GM23338 (cell line): Measurements from ENCODE around the gene REV3L. TPM values are rescaled to one million over a fixed set of nuclear protein-coding genes. Genes with fewer than 3 reads are reported as not detected.

Experiments used
- ATAC-seq: fragments of 200-7000 bp; cut with Tn5 transposase; 3 replicates; pipeline ENCODE4 v1.9.1; 2020
- DNase-seq: peaks from one replicate; pipeline ENCODE4 v3.0.0-alpha.2; 2015; ENCODE audit warnings: low spot score
- H2AFZ ChIP-seq: fragments of 200-600 bp; sonication (generic); 2 replicates; pipeline ENCODE4 v1.8.0; 2016; ENCODE audit warnings: antibody characterized with exemption, mild to moderate bottlenecking, moderate library complexity
- H3F3A ChIP-seq: fragments of 200-600 bp; sonication (generic); replicated peaks from 2 replicates; pipeline ENCODE4 v1.8.0; 2017; ENCODE audit warnings: antibody characterized with exemption, mixed run types, low read depth
- H3K27ac ChIP-seq: fragments of 200-600 bp; sonication (generic); 2 replicates; pipeline ENCODE4 v1.6.1; 2016; ENCODE audit warnings: low read depth
- H3K27me3 ChIP-seq: fragments of 200-600 bp; sonication (generic); 2 replicates; pipeline ENCODE4 v1.8.0; 2016; ENCODE audit warnings: mild to moderate bottlenecking, mixed run types, moderate library complexity; ENCODE audit not compliant: insufficient read depth
- H3K36me3 ChIP-seq: fragments of 200-600 bp; sonication (generic); 2 replicates; pipeline ENCODE4 v1.8.0; 2016; ENCODE audit warnings: mild to moderate bottlenecking; ENCODE audit not compliant: insufficient read depth
- H3K4me1 ChIP-seq: fragments of 200-600 bp; sonication (generic); 2 replicates; pipeline ENCODE4 v1.8.0; 2016; ENCODE audit warnings: mild to moderate bottlenecking, moderate library complexity; ENCODE audit not compliant: insufficient read depth
- H3K4me2 ChIP-seq: fragments of 200-600 bp; sonication (generic); 2 replicates; pipeline ENCODE4 v1.7.1; 2017; ENCODE audit warnings: mixed run types
- H3K4me3 ChIP-seq: fragments of 200-600 bp; sonication (generic); 2 replicates; pipeline ENCODE4 v1.6.1; 2016; ENCODE audit warnings: mixed run types
- H3K79me2 ChIP-seq: fragments of 200-600 bp; sonication (generic); replicated peaks from 2 replicates; pipeline ENCODE4 v1.8.0; 2017; ENCODE audit warnings: mild to moderate bottlenecking; ENCODE audit not compliant: insufficient read depth
- H3K9me2 ChIP-seq: fragments of 200-600 bp; sonication (generic); 2 replicates; pipeline ENCODE4 v1.8.0; 2017; ENCODE audit not compliant: insufficient read depth
- H4K20me1 ChIP-seq: fragments of 200-600 bp; sonication (generic); replicated peaks from 2 replicates; pipeline ENCODE4 v1.8.0; 2017; ENCODE audit warnings: mild to moderate bottlenecking; ENCODE audit not compliant: insufficient read depth
- H3K27ac Mint-ChIP-seq: 2 replicates; pipeline ENCODE4 v1.8.0; 2020; ENCODE audit warnings: inconsistent platforms, mild to moderate bottlenecking, moderate library complexity, mixed read lengths
- H3K27me3 Mint-ChIP-seq: 3 replicates; pipeline ENCODE4 v1.8.0; 2022; ENCODE audit warnings: low read depth, mild to moderate bottlenecking, moderate library complexity, mixed read lengths, inconsistent platforms; ENCODE audit not compliant: insufficient read depth, poor library complexity
- H3K36me3 Mint-ChIP-seq: 3 replicates; pipeline ENCODE4 v1.8.0; 2021; ENCODE audit warnings: low read depth, mild to moderate bottlenecking, inconsistent platforms, moderate library complexity, mixed read lengths
- H3K4me1 Mint-ChIP-seq: 3 replicates; pipeline ENCODE4 v1.8.0; 2020; ENCODE audit warnings: mild to moderate bottlenecking, inconsistent platforms, mixed read lengths
- H3K4me3 Mint-ChIP-seq: 3 replicates; pipeline ENCODE4 v1.8.0; 2021; ENCODE audit warnings: moderate library complexity, mild to moderate bottlenecking, inconsistent platforms, mixed read lengths
- H3K9me3 Mint-ChIP-seq: 3 replicates; pipeline ENCODE4 v1.8.0; 2020; ENCODE audit warnings: moderate library complexity, mild to moderate bottlenecking, inconsistent platforms, mixed read lengths
- CREB1 ChIP-seq: fragments of 250-450 bp; sonication (Bioruptor Pico); IDR thresholded peaks from 2 replicates; pipeline ENCODE4 v1.5.0; 2020; ENCODE audit warnings: low read depth, mild to moderate bottlenecking, moderate library complexity
- CTCF ChIP-seq, 2 experiments: fragments of 200-600 bp in 1 of 2; sonication (generic) in 1 of 2; conservative IDR thresholded peaks; 2 replicates each; pipeline versions ENCODE4 v1.5.1 to v1.6.1; 2016 to 2017; ENCODE audit warnings: antibody characterized with exemption in 2 of 2, low read depth in 2 of 2, mild to moderate bottlenecking in 2 of 2, moderate library complexity in 1 of 2
- ETS1 ChIP-seq: IDR thresholded peaks from 2 replicates; pipeline ENCODE4 v1.6.1; 2016; ENCODE audit warnings: antibody characterized with exemption
- EZH2 ChIP-seq: fragments of 200-600 bp; sonication (generic); IDR thresholded peaks from one replicate; pipeline ENCODE4 v1.8.0; 2017; ENCODE audit warnings: antibody characterized with exemption, mild to moderate bottlenecking, low read depth; ENCODE audit not compliant: unreplicated experiment
- JUNB ChIP-seq: IDR thresholded peaks from one replicate; pipeline ENCODE4 v1.6.1; 2016; ENCODE audit warnings: antibody characterized with exemption; ENCODE audit not compliant: unreplicated experiment
- NANOG ChIP-seq: IDR thresholded peaks from 2 replicates; pipeline ENCODE4 v1.6.1; 2016; ENCODE audit warnings: antibody characterized with exemption, borderline replicate concordance
- POLR2AphosphoS5 ChIP-seq: IDR thresholded peaks from 2 replicates; pipeline ENCODE4 v1.6.1; 2016; ENCODE audit warnings: antibody characterized with exemption, low read depth
- REST ChIP-seq: IDR thresholded peaks from one replicate; pipeline ENCODE4 v1.6.1; 2018; ENCODE audit warnings: antibody characterized with exemption; ENCODE audit not compliant: unreplicated experiment
- STAT1 ChIP-seq: IDR thresholded peaks from one replicate; pipeline ENCODE4 v1.6.1; 2016; ENCODE audit warnings: antibody characterized with exemption; ENCODE audit not compliant: unreplicated experiment
- ZNF114 ChIP-seq: fragments of 250-450 bp; sonication (Bioruptor Pico); IDR thresholded peaks from 2 replicates; pipeline ENCODE4 v1.5.0; 2020; ENCODE audit warnings: mild to moderate bottlenecking, moderate library complexity
- ZNF331 ChIP-seq: fragments of 250-450 bp; sonication (Bioruptor Pico); IDR thresholded peaks from 2 replicates; pipeline ENCODE4 v1.5.0; 2020; ENCODE audit warnings: low read depth, mild to moderate bottlenecking, moderate library complexity
- ZNF462 ChIP-seq: fragments of 250-450 bp; sonication (Bioruptor Pico); IDR thresholded peaks from 2 replicates; pipeline ENCODE4 v1.5.0; 2020; ENCODE audit warnings: mild to moderate bottlenecking, moderate library complexity
- polyA plus RNA-seq: library from polyadenylated mRNA; unstranded; fragments of >200 nt; fragmentation: Nextera tagmentation; extraction: Ambion mirVana; gene quantifications from 2 replicates; pipeline ENCODE4 v1.2.1, GENCODE V29; 2016
- total RNA-seq: library from RNA; depleted of rRNA; stranded (reverse); fragments of >200 nt; shearing (Covaris generic); gene quantifications from 2 replicates; pipeline ENCODE4 v1.2.3, GENCODE V29; 2014

Gene REV3L
- total and polyA plus RNA-seq, 2 experiments from 2014 or later: 8.3 to 13.1 TPM

GRCh38 chr6:111432511-111432910 is 50.5 kb downstream of the REV3L start (continued):
- TF ChIP-seq ETS1: no peak

GRCh38 chr6:111430605-111431376 is 52.2 kb downstream of the REV3L start:
- DNase-seq: no peak
- Mint-ChIP-seq H3K4me3 (no peak overlapping the region), H3K36me3 (peaks cover 9% of the 10 kb centered on the region; the same call in 2 of the 3 replicates), H3K27ac (no peak overlapping the region), H3K4me1 (peaks cover 4% of the 10 kb centered on the region; the same call in 2 of the 3 replicates), H3K27me3 (peaks cover 4% of the 10 kb centered on the region), H3K9me3 (peaks cover 3% of the 10 kb centered on the region; the same call in 2 of the 3 replicates)
- peaks cover 30% of the 10 kb centered on the region for H3K79me2 ChIP-seq
- H2AFZ ChIP-seq: no peak overlapping the region
- H3K36me3 ChIP-seq: no peaks in the 10 kb centered on the region
- no peak overlapping the region for H3K4me2 ChIP-seq
- no peaks in the 10 kb centered on the region for H3K27me3 ChIP-seq
- no peak overlapping the region for H3K4me3 ChIP-seq
- no peaks in the 10 kb centered on the region; the same call in 1 of the 2 replicates for H4K20me1 ChIP-seq
- no peaks in the 10 kb centered on the region for H3K9me2 ChIP-seq
- H3F3A ChIP-seq: no peaks in the 10 kb centered on the region
- no peak for ATAC-seq
- H3K4me1 ChIP-seq: no peaks in the 10 kb centered on the region
- H3K27ac ChIP-seq: no peak overlapping the region
- TF ChIP-seq ZNF114 (CRISPR knock-in tag): no peak
- no peak for TF ChIP-seq STAT1
- TF ChIP-seq NANOG: no peak
- TF ChIP-seq CTCF (conservative IDR thresholded peaks at IDR 0.05; ENCODE audit: low read depth in 2 of 2): no peak
- no peak for TF ChIP-seq CREB1
- no peak for TF ChIP-seq ZNF331 (CRISPR knock-in tag)
- no peak for TF ChIP-seq JUNB
- no peak for TF ChIP-seq ZNF462 (CRISPR knock-in tag)
- TF ChIP-seq REST: no peak
- TF ChIP-seq POLR2AphosphoS5: no peak
- no peak for TF ChIP-seq EZH2
